Mesothelial cell of epicardium (in vitro differentiated cells): ENCODE results near the gene DCDC1. TPM values are rescaled to one million over a fixed set of nuclear protein-coding genes. Genes with fewer than 3 reads are reported as not detected.

ENCODE experiments used
- DNase-seq, 2 experiments: peaks; one replicate each; pipeline ENCODE4 v3.0.0; 2021; ENCODE audit warnings: low spot score in 2 of 2; ENCODE audit not compliant: unreplicated experiment in 2 of 2
- H3K27ac Mint-ChIP-seq: 2 replicates; pipeline ENCODE4 v1.8.0; 2021; ENCODE audit warnings: mixed read lengths
- H3K27me3 Mint-ChIP-seq: 2 replicates; pipeline ENCODE4 v1.8.0; 2021; ENCODE audit warnings: low read depth, mixed read lengths
- H3K36me3 Mint-ChIP-seq: 2 replicates; pipeline ENCODE4 v1.8.0; 2021; ENCODE audit warnings: mixed read lengths
- H3K4me1 Mint-ChIP-seq: 2 replicates; pipeline ENCODE4 v1.8.0; 2021; ENCODE audit warnings: mixed read lengths
- H3K4me3 Mint-ChIP-seq: 2 replicates; pipeline ENCODE4 v1.8.0; 2021; ENCODE audit warnings: mild to moderate bottlenecking, moderate library complexity, mixed read lengths
- H3K9me3 Mint-ChIP-seq: 2 replicates; pipeline ENCODE4 v1.8.0; 2021; ENCODE audit warnings: mixed read lengths
- total RNA-seq: library from RNA; stranded (reverse); gene quantifications from 3 replicates; pipeline ENCODE4 v1.2.1, GENCODE V29; 2021
- TF ChIP-seq, protein P1 (sequence below): fragments of 200-600 bp; sonication (generic); IDR thresholded peaks from one replicate; pipeline ENCODE4 v1.5.0; 2021; ENCODE audit warnings: antibody characterized with exemption; ENCODE audit not compliant: unreplicated experiment

Gene DCDC1
- total RNA-seq, 1 donor from 2014 or later, result 1.2 TPM

DNA sequence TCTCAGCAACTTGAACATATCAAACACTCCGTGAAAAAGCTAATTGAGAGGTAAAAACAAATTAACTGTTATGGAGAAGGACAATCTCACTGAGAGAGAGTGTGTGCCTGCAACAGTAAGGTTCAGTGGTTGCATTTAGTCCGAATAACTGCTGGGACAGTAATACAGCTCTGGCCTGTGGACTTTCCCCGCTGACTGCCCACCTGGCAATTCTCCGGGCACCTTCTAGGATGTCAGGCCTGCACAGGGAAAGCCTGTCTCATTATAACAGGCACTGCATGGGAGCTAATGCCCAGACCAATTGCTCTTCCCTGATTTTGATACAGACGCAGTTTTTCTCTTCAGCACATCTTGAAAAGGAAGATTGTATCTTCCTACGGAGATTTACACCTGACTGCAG is 251.0 kb downstream of the DCDC1 start:
- no peaks in the 10 kb centered on the region for H3K4me1 Mint-ChIP-seq
- no peak overlapping the region for H3K27ac Mint-ChIP-seq
- DNase-seq, result no peak
- no peak overlapping the region for H3K4me3 Mint-ChIP-seq
- TF ChIP-seq, protein P1, sequence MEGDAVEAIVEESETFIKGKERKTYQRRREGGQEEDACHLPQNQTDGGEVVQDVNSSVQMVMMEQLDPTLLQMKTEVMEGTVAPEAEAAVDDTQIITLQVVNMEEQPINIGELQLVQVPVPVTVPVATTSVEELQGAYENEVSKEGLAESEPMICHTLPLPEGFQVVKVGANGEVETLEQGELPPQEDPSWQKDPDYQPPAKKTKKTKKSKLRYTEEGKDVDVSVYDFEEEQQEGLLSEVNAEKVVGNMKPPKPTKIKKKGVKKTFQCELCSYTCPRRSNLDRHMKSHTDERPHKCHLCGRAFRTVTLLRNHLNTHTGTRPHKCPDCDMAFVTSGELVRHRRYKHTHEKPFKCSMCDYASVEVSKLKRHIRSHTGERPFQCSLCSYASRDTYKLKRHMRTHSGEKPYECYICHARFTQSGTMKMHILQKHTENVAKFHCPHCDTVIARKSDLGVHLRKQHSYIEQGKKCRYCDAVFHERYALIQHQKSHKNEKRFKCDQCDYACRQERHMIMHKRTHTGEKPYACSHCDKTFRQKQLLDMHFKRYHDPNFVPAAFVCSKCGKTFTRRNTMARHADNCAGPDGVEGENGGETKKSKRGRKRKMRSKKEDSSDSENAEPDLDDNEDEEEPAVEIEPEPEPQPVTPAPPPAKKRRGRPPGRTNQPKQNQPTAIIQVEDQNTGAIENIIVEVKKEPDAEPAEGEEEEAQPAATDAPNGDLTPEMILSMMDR, result no peak
- H3K27me3 Mint-ChIP-seq, result peaks cover 10% of the 10 kb centered on the region
- no peaks in the 10 kb centered on the region for H3K9me3 Mint-ChIP-seq
- H3K36me3 Mint-ChIP-seq, result no peaks in the 10 kb centered on the region

DNA sequence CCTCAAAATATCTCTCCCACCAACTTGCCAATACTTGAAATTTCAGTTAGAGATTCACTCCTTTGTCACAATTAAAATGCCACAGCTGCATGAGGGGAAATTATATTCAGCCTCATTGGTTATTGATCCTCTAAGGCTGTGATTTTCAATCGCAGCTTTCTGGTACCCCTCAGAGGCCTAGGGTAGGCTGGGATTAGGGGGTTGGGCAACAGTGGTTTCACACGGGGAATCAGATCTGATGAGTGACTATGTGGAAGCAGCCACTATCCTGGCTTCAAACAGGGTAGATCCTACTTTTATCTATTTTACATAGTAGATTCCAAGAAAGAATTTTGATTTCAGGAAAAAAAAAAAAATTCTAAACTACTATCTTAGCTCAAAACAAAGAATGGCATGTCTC is 252.5 kb downstream of the DCDC1 start:
- TF ChIP-seq, protein P1, result no peak
- DNase-seq, result no peak
- no peaks in the 10 kb centered on the region for H3K9me3 Mint-ChIP-seq
- no peaks in the 10 kb centered on the region for H3K4me1 Mint-ChIP-seq
- peaks cover 10% of the 10 kb centered on the region for H3K27me3 Mint-ChIP-seq
- no peaks in the 10 kb centered on the region for H3K36me3 Mint-ChIP-seq
- no peak overlapping the region for H3K27ac Mint-ChIP-seq
- no peak overlapping the region for H3K4me3 Mint-ChIP-seq

DNA sequence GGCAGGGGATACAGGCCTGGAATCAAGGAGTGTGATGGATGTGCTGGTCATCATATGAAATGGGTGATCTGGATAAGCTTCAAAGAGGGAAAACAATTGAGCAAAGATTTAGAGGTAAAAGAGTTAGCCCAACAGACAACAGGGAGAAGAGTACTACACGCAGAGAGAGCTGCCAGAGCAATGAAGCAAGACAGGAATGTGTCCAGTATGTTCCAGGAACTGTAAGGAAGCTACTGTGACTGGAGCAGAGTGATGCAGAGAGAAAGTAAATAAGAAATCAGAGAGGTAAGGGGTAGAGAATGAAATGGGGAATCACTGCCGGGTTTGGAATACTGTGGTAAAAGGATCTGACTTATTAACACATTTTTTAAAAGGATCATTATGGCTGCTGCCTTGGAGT is 255.1 kb downstream of the DCDC1 start:
- peaks cover 8% of the 10 kb centered on the region for H3K27me3 Mint-ChIP-seq
- no peaks in the 10 kb centered on the region for H3K9me3 Mint-ChIP-seq
- no peak overlapping the region for H3K27ac Mint-ChIP-seq

DNA sequence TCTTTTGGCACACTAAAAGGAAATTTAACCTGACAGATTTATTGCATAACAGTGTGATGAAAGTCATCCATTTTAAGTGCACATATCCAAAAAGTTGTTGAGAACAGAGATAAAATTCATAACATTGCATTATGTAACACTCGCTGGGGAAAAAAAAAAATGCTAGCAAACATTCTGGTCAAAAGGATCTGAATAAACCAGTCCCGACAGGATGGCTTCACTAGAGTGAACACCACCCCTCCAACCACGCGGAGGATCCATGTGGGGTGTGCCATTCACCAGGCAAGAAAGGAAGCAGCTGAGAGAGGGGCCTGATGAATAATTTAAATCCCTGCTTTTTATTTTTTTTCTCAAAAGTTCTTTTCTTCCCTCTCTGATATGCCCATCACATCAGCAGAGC is 258.7 kb downstream of the DCDC1 start:
- peaks cover 4% of the 10 kb centered on the region for H3K4me1 Mint-ChIP-seq
- no peak for DNase-seq
- no peaks in the 10 kb centered on the region for H3K9me3 Mint-ChIP-seq
- H3K27me3 Mint-ChIP-seq, result peaks cover 10% of the 10 kb centered on the region
- no peak overlapping the region for H3K27ac Mint-ChIP-seq
- no peak overlapping the region for H3K4me3 Mint-ChIP-seq
- TF ChIP-seq, protein P1, result no peak
- H3K36me3 Mint-ChIP-seq, result no peaks in the 10 kb centered on the region

More for the DNA sequence above, 255.1 kb downstream of the DCDC1 start:
- no peak overlapping the region for H3K4me3 Mint-ChIP-seq
- no peaks in the 10 kb centered on the region for H3K4me1 Mint-ChIP-seq
- H3K36me3 Mint-ChIP-seq, result no peaks in the 10 kb centered on the region
- TF ChIP-seq, protein P1, result no peak
- no peak for DNase-seq

DNA sequence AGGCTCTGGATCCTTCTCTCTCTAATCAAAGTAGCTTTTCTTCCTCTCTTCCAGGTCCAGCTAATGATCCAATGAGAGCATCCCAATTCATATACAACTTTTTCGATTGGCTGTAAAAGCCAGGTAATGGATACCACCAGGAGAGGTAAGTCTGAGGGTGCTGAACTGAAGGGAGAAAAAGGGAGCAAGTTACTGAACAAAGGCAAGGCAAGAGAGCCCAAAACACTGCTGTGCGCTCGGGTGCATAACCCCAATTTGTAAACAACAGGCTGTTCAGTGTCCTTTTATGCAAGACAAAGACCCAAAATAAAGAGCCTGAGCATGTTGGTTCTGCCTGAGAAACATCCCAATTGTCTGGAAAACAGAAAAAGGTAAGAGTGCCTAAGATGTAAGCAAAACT is 260.1 kb downstream of the DCDC1 start:
- TF ChIP-seq, protein P1, result no peak
- Mint-ChIP-seq H3K4me1 (peaks cover 4% of the 10 kb centered on the region), H3K4me3 (no peak overlapping the region), H3K36me3 (no peaks in the 10 kb centered on the region), H3K9me3 (no peaks in the 10 kb centered on the region), H3K27ac (no peak overlapping the region), H3K27me3 (peaks cover 12% of the 10 kb centered on the region)
- no peak for DNase-seq

DNA sequence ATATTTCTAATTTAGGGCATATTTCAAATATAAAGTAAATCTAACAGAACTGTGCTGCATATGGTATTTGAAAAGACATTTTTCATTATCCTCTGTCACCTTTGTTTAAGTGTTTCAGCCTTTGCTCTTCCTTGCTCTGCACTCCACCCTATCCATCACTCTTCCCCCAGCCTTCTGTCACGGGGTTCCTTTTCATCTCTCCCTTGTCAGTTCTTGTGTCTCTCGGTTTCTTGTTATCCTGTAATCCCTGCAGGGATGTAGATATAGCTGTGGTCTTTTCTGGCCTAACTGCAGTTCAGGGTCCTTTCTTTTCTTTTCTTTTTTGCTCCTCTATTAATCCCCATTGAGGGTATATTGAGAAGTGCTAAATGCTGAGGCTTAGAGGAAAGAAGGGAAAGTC is 261.9 kb downstream of the DCDC1 start:
- Mint-ChIP-seq H3K9me3 (no peaks in the 10 kb centered on the region), H3K27ac (no peak overlapping the region), H3K4me1 (peaks cover 4% of the 10 kb centered on the region), H3K27me3 (peaks cover 12% of the 10 kb centered on the region), H3K36me3 (no peaks in the 10 kb centered on the region), H3K4me3 (no peak overlapping the region)
- TF ChIP-seq, protein P1, result no peak
- DNase-seq, result no peak
